Keratinocyte (primary cell): ENCODE data around the gene NFYC. TPM values are rescaled to one million over a fixed set of nuclear protein-coding genes. Genes with fewer than 3 reads are reported as not detected.

Experiments used
- DNase-seq: peaks from one replicate; pipeline ENCODE4 v3.0.0-alpha.2; 2011; ENCODE audit warnings: low read depth, missing footprints, low spot score
- FAIRE-seq: peaks from 2 replicates; lab custom pipeline; 2011; peaks lifted over from hg19 to GRCh38; lab: Jason Lieb, UNC
- H2AFZ ChIP-seq: 2 replicates; pipeline ENCODE4 v1.6.0; 2012; ENCODE audit warnings: low read length, control low read depth, inconsistent platforms; ENCODE audit not compliant: control insufficient read depth
- H3K27ac ChIP-seq: 2 replicates; pipeline ENCODE4 v1.5.1; 2011; ENCODE audit warnings: low read length; ENCODE audit not compliant: control insufficient read depth, insufficient read depth
- H3K27me3 ChIP-seq: 3 replicates; pipeline ENCODE4 v1.6.0; 2011; ENCODE audit warnings: low read length; ENCODE audit not compliant: control insufficient read depth, insufficient read depth; ENCODE audit errors: extremely low read depth
- H3K36me3 ChIP-seq, 2 experiments: 2 replicates in 1 of 2; 3 replicates in 1 of 2; pipeline ENCODE4 v1.5.1; 2011; ENCODE audit warnings: low read length in 2 of 2, mild to moderate bottlenecking in 1 of 2; ENCODE audit not compliant: control insufficient read depth in 2 of 2, insufficient read depth in 2 of 2; ENCODE audit errors: extremely low read depth in 1 of 2
- H3K4me1 ChIP-seq: 3 replicates; pipeline ENCODE4 v1.5.1; 2011; ENCODE audit warnings: low read length; ENCODE audit not compliant: control insufficient read depth, insufficient read depth; ENCODE audit errors: extremely low read depth
- H3K4me2 ChIP-seq: 3 replicates; pipeline ENCODE4 v1.6.0; 2011; ENCODE audit warnings: low read depth, low read length; ENCODE audit not compliant: control insufficient read depth, insufficient read depth; ENCODE audit errors: extremely low read depth
- H3K4me3 ChIP-seq, 3 experiments: fragments of 200-600 bp in 1 of 3; sonication (generic) in 1 of 3; 2 replicates in 2 of 3; 3 replicates in 1 of 3; pipeline ENCODE4 v1.5.1; 2011 to 2016; ENCODE audit warnings: low read length in 3 of 3, mild to moderate bottlenecking in 3 of 3, control low read depth in 2 of 3, inconsistent platforms in 1 of 3, low read depth in 1 of 3, mixed read lengths in 1 of 3, mixed run types in 1 of 3, moderate library complexity in 1 of 3; ENCODE audit not compliant: control insufficient read depth in 2 of 3, insufficient read depth in 2 of 3; ENCODE audit errors: extremely low read depth in 1 of 3
- H3K79me2 ChIP-seq: 2 replicates; pipeline ENCODE4 v1.6.0; 2012; ENCODE audit warnings: low read length; ENCODE audit not compliant: control insufficient read depth, insufficient read depth
- H3K9ac ChIP-seq: 3 replicates; pipeline ENCODE4 v1.6.0; 2011; ENCODE audit warnings: low read length; ENCODE audit not compliant: control insufficient read depth, insufficient read depth; ENCODE audit errors: extremely low read depth
- H3K9me1 ChIP-seq: 3 replicates; pipeline ENCODE4 v1.6.0; 2011; ENCODE audit warnings: low read length; ENCODE audit not compliant: control insufficient read depth, insufficient read depth; ENCODE audit errors: extremely low read depth
- H3K9me3 ChIP-seq: 2 replicates; pipeline ENCODE4 v1.5.1; 2012; ENCODE audit warnings: low read depth, low read length; ENCODE audit not compliant: control insufficient read depth
- H4K20me1 ChIP-seq: 3 replicates; pipeline ENCODE4 v1.6.0; 2011; ENCODE audit warnings: low read length; ENCODE audit not compliant: control insufficient read depth, insufficient read depth; ENCODE audit errors: extremely low read depth
- EZH2 ChIP-seq: IDR thresholded peaks from one replicate; pipeline ENCODE4 v1.6.1; 2012; ENCODE audit warnings: inconsistent platforms, mild to moderate bottlenecking, low read length, moderate library complexity
- dilution Hi-C: fragments of 300-500 bp; cut with MboI; formaldehyde crosslinking; loops from one replicate; pipeline ENCODE4 v1.7.0; 2020; ENCODE audit warnings: low sequenced_read_pairs; ENCODE audit not compliant: extremely low pct_ligation_motif_present
- polyA plus RNA-seq, 5 experiments: library from polyadenylated mRNA; depleted of rRNA in 3 of 5; stranded (reverse) in 3 of 5; stranded (forward) in 1 of 5; unstranded in 1 of 5; fragments of >200 nt; gene quantifications; 1 replicate in 1 of 5; 2 replicates in 3 of 5; 3 replicates in 1 of 5; pipeline versions ENCODE4 v1.2.1 to v1.2.3, GENCODE V29; 2011 to 2012; ENCODE audit warnings: missing spikeins in 2 of 5, low read depth in 1 of 5, low replicate concordance in 1 of 5
- TF ChIP-seq, protein P1 (sequence below), 3 experiments: IDR thresholded peaks in 1 of 3; conservative IDR thresholded peaks in 1 of 3; optimal IDR thresholded peaks in 1 of 3; 2 replicates in 2 of 3; 3 replicates in 1 of 3; pipeline versions ENCODE3 to v1.5.1; 2011; ENCODE audit warnings: low read length in 3 of 3, mild to moderate bottlenecking in 3 of 3, moderate library complexity in 2 of 3, control low read depth in 1 of 3, inconsistent platforms in 1 of 3; ENCODE audit not compliant: insufficient read depth in 2 of 3; ENCODE audit errors: extremely low read depth in 1 of 3

Gene NFYC
- polyA plus RNA-seq, 1 donor (not counting 4 experiments of a cell fraction or from before 2014, with no cell fraction given) = 32.4 TPM

DNA sequence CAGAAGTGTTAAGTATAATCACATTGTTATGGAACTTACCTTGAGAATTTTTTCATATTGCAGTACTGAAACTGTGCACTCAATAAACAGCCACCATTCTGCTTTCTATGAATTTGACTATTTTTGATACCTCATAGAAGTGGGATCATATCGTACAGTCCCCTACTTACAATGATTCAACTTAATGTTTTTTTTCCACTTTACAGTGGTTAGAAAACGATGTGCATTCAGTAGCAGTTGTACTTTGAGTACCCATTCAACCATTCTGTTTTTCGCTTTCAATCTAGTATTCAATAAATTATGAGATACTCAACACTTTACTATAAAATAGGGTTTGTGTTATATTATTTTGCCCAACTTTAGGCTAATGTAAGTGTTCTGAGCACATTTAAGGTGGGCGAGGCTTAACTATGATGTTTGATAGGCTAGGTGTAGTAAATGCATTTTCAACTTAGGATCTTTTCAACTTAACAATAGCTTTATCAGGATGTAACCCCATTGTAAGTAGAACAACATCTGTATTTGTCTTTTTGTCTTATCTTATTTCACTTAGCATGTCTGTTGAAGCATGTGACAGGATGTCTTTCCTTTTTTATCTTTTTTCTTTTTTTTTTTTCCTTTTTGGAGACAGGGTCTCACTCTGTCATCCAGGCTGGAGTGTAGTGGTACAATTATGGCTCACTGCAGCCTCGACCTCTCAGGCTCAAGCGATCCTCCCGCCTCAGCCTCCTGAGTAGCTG lies 49.7 kb downstream of the NFYC start:
- Histone ChIP-seq H3K27me3 (no peaks in the 10 kb centered on the region), H3K27ac (no peak overlapping the region), H4K20me1 (no peaks in the 10 kb centered on the region), H3K9me3 (no peaks in the 10 kb centered on the region), H3K36me3 (peaks cover 12 to 22% of the 10 kb centered on the region in 2 experiments), H3K9ac (no peak overlapping the region), H3K9me1 (no peaks in the 10 kb centered on the region), H2AFZ (no peak overlapping the region), H3K79me2 (peaks cover 8% of the 10 kb centered on the region), H3K4me2 (no peak overlapping the region), H3K4me3 (no peak overlapping the region), H3K4me1 (peaks cover 4% of the 10 kb centered on the region)
- no peak for FAIRE-seq
- TF ChIP-seq, protein P1, sequence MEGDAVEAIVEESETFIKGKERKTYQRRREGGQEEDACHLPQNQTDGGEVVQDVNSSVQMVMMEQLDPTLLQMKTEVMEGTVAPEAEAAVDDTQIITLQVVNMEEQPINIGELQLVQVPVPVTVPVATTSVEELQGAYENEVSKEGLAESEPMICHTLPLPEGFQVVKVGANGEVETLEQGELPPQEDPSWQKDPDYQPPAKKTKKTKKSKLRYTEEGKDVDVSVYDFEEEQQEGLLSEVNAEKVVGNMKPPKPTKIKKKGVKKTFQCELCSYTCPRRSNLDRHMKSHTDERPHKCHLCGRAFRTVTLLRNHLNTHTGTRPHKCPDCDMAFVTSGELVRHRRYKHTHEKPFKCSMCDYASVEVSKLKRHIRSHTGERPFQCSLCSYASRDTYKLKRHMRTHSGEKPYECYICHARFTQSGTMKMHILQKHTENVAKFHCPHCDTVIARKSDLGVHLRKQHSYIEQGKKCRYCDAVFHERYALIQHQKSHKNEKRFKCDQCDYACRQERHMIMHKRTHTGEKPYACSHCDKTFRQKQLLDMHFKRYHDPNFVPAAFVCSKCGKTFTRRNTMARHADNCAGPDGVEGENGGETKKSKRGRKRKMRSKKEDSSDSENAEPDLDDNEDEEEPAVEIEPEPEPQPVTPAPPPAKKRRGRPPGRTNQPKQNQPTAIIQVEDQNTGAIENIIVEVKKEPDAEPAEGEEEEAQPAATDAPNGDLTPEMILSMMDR (optimal IDR thresholded peaks at IDR 0.05 in 1 of 3, IDR thresholded peaks at IDR 0.05 in 1 of 3, conservative IDR thresholded peaks at IDR 0.05 in 1 of 3; ENCODE audit: extremely low read depth in 1 of 3, insufficient read depth in 2 of 3, low read length in 3 of 3) = no peak
- TF ChIP-seq EZH2 = no peak
- dilution Hi-C loops = no loop called here
- DNase-seq = no peak

DNA sequence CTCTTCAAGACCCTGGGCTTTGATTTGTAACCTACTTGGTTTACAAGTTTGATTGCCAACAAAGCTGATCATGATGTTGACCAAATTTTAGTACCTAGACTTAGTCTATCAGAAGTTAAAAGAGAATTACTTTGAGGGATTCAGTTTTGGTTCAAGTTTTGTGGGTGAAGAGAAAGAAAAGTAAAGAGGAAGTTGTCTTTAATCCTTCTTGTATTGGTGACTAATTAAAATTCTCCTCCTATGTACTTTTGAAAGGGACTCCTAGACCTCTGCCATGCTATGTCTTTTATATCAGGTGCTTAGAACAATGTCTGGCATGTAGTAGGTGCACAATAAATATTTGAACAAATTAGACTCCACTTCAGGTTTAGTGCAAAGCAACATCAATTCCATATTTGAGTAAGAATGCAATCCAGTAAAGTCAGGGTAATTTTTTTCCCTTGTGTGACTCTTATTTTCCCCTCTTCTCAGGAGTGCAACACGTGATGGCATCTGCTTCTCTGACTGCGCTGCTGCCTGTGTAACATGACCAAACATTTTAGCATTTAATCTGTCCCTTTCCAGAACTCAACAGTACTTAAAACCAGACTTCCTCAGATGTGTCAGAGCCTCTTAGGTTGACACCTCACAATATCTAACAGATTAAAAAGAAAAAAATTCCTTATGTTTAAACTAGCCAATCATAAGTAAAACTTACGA lies 51.0 kb downstream of the NFYC start:
- Histone ChIP-seq H4K20me1 (no peaks in the 10 kb centered on the region), H3K9me3 (no peaks in the 10 kb centered on the region), H3K4me3 (no peak overlapping the region), H3K27me3 (no peaks in the 10 kb centered on the region), H3K27ac (no peak overlapping the region), H3K79me2 (peaks cover 6% of the 10 kb centered on the region), H3K4me2 (no peak overlapping the region), H3K9me1 (no peaks in the 10 kb centered on the region), H3K36me3 (peaks cover 12 to 22% of the 10 kb centered on the region in 2 experiments), H2AFZ (no peak overlapping the region), H3K4me1 (no peaks in the 10 kb centered on the region), H3K9ac (no peak overlapping the region)
- DNase-seq (no peak), FAIRE-seq (peak; percentile 39)
- TF ChIP-seq, protein P1 (optimal IDR thresholded peaks at IDR 0.05 in 1 of 3, IDR thresholded peaks at IDR 0.05 in 1 of 3, conservative IDR thresholded peaks at IDR 0.05 in 1 of 3; ENCODE audit: extremely low read depth in 1 of 3, insufficient read depth in 2 of 3, low read length in 3 of 3) = no peak
- dilution Hi-C loops = no loop called here
